Measurements from ENCODE around the gene TRIM43B. TPM values are rescaled to one million over a fixed set of nuclear protein-coding genes. Genes with fewer than 3 reads are reported as not detected.
A peak's percentile ranks its signal among the peaks of the same experiment; 100 is the strongest.
"Not testable (repeated sequence)": the region's sequence is repeated elsewhere in the genome, so short reads cannot be mapped to it uniquely, and the experiment has no call there.

The TRIM43B gene
- total and polyA plus RNA-seq, 4 donors: not detected

DNA sequence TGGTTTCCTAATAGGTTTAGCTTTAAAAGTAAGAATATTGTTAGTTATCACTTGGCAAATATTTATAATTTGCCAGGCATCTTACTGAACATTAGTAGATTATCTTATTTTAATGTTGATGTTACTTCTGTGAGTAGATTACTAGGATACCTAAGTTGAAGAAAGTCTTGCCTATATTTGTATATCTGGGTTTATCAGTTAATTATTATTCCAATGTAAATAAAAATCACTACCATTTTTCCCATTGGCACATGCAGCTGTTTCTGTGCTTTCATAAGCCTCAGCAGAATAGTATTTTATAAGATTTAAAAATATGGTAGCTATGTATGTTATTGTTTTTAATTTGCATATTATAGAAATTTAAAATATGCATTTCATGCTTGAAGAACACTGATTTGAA, 16.3 kb upstream of the TRIM43B start:
- Histone ChIP-seq H3K36me3 (ENCODE audit: control insufficient read depth in 4 of 4, insufficient read depth in 3 of 4, low read depth in 1 of 4, low read length in 3 of 4) (no peaks in the 10 kb centered on the region), H3K4me1 (ENCODE audit: control insufficient read depth in 4 of 4, insufficient read depth in 4 of 4, low read length in 3 of 4) (no peaks in the 10 kb centered on the region), H3K9me3 (ENCODE audit: control insufficient read depth in 4 of 4, low read length in 3 of 4) (no peaks in the 10 kb centered on the region), H3K27ac (ENCODE audit: low read depth in 1 of 2, low read length in 2 of 2) (no peak overlapping the region), H3K4me3 (ENCODE audit: low read depth in 1 of 3, low read length in 3 of 3) (no peak overlapping the region), H3K27me3 (ENCODE audit: control insufficient read depth in 4 of 4, insufficient read depth in 4 of 4, low read length in 3 of 4) (no peaks in the 10 kb centered on the region), H3K9ac (ENCODE audit: low read depth in 1 of 2, low read length in 2 of 2) (no peak overlapping the region)
- no peak for DNase-seq (ENCODE audit: low spot score)
- TF ChIP-seq NR2F2 (IDR thresholded peaks at IDR 0.05) (no peak), YY1 (IDR thresholded peaks at IDR 0.05) (no peak), EGR1 (IDR thresholded peaks at IDR 0.05; ENCODE audit: low read depth in 2 of 2) (no peak), RXRA (IDR thresholded peaks at IDR 0.05) (no peak)
- TF ChIP-seq, protein P1, sequence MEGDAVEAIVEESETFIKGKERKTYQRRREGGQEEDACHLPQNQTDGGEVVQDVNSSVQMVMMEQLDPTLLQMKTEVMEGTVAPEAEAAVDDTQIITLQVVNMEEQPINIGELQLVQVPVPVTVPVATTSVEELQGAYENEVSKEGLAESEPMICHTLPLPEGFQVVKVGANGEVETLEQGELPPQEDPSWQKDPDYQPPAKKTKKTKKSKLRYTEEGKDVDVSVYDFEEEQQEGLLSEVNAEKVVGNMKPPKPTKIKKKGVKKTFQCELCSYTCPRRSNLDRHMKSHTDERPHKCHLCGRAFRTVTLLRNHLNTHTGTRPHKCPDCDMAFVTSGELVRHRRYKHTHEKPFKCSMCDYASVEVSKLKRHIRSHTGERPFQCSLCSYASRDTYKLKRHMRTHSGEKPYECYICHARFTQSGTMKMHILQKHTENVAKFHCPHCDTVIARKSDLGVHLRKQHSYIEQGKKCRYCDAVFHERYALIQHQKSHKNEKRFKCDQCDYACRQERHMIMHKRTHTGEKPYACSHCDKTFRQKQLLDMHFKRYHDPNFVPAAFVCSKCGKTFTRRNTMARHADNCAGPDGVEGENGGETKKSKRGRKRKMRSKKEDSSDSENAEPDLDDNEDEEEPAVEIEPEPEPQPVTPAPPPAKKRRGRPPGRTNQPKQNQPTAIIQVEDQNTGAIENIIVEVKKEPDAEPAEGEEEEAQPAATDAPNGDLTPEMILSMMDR (IDR thresholded peaks at IDR 0.05; ENCODE audit: low read depth, low read length, missing input control): no peak

DNA sequence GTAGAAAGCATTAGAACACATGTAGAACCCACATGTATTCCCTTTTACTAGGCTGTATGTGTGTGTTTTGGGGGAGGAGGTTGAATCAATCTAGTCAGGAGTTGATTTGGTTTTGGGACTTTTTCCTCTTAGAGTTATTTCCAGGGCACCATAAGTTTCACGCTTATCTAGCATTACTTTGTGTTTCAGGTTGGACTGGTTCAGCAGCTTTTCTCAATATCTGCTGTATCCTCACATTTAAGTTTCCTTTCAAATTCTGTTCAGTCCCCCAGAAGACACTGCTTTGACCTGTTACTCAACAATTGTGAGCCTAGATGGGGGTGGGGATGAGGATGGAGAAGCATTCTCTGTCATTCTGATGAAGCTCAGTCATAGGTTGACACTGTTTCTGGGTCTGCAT, 7.5 kb upstream of the TRIM43B start:
- not testable (repeated sequence) for H3K36me3 ChIP-seq (ENCODE audit: control insufficient read depth in 4 of 4, insufficient read depth in 3 of 4, low read depth in 1 of 4, low read length in 3 of 4); H3K27ac ChIP-seq (ENCODE audit: low read depth in 1 of 2, low read length in 2 of 2); H3K9me3 ChIP-seq (ENCODE audit: control insufficient read depth in 4 of 4, low read length in 3 of 4); H3K4me1 ChIP-seq (ENCODE audit: control insufficient read depth in 4 of 4, insufficient read depth in 4 of 4, low read length in 3 of 4); H3K27me3 ChIP-seq (ENCODE audit: control insufficient read depth in 4 of 4, insufficient read depth in 4 of 4, low read length in 3 of 4); H3K4me3 ChIP-seq (ENCODE audit: low read depth in 1 of 3, low read length in 3 of 3); H3K9ac ChIP-seq (ENCODE audit: low read depth in 1 of 2, low read length in 2 of 2); DNase-seq (ENCODE audit: low spot score)
- WGBS: 63% methylated on average over 1 of the region's 1 CpG
- TF ChIP-seq SP1 (IDR thresholded peaks at IDR 0.05): peak; percentile 19

DNA sequence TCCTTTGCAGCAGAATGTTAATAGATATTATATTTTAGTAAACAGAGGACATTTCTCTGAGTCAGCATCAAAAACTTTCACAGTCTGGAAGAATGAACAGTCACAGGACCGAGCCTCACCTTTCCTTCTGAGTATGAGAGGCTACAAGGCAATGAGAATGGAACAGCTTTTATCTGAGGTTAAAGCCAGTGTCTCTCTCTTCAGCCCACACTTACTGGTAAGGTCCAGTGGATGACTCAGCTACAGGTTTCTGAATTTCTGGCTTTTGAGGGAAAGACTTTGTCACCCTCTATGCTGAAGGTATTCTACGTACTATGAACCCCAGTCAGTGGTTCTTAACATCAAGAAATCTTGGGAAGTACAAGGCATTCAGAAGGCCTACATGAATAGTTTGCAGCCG, 9.5 kb downstream of the TRIM43B start:
- not testable (repeated sequence) for H3K9me3 ChIP-seq (ENCODE audit: control insufficient read depth in 4 of 4, low read length in 3 of 4); H3K9ac ChIP-seq (ENCODE audit: low read depth in 1 of 2, low read length in 2 of 2); H3K4me1 ChIP-seq (ENCODE audit: control insufficient read depth in 4 of 4, insufficient read depth in 4 of 4, low read length in 3 of 4); H3K36me3 ChIP-seq (ENCODE audit: control insufficient read depth in 4 of 4, insufficient read depth in 3 of 4, low read depth in 1 of 4, low read length in 3 of 4); H3K4me3 ChIP-seq (ENCODE audit: low read depth in 1 of 3, low read length in 3 of 3); H3K27me3 ChIP-seq (ENCODE audit: control insufficient read depth in 4 of 4, insufficient read depth in 4 of 4, low read length in 3 of 4); DNase-seq (ENCODE audit: low spot score); H3K27ac ChIP-seq (ENCODE audit: low read depth in 1 of 2, low read length in 2 of 2)
- WGBS: no CpG with 5 or more reads among the region's 3 CpGs

DNA sequence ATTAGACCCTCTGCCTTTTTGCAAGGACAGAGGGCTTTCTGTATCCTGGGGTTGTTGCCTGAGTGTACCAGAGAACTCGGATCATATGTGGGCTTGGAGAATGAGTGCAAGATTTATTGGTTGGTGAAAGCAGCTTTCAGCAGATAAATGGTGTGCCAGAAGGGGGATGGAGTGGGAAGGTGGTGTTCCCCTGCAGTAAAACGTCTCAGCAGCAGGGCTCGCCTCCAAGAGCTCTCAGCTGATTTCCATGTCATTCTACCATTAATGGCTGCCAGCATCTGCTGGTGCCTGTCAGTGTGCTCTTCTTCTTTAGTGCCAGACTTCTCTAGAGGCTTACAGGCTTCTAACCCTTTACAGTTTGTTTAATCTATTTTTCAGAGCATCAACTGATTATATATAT, 16.6 kb downstream of the TRIM43B start:
- H3K9ac ChIP-seq (ENCODE audit: low read depth in 1 of 2, low read length in 2 of 2); H3K27me3 ChIP-seq (ENCODE audit: control insufficient read depth in 4 of 4, insufficient read depth in 4 of 4, low read length in 3 of 4); H3K4me1 ChIP-seq (ENCODE audit: control insufficient read depth in 4 of 4, insufficient read depth in 4 of 4, low read length in 3 of 4); H3K36me3 ChIP-seq (ENCODE audit: control insufficient read depth in 4 of 4, insufficient read depth in 3 of 4, low read depth in 1 of 4, low read length in 3 of 4); H3K4me3 ChIP-seq (ENCODE audit: low read depth in 1 of 3, low read length in 3 of 3); H3K27ac ChIP-seq (ENCODE audit: low read depth in 1 of 2, low read length in 2 of 2); DNase-seq (ENCODE audit: low spot score); H3K9me3 ChIP-seq (ENCODE audit: control insufficient read depth in 4 of 4, low read length in 3 of 4): not testable (repeated sequence)
- WGBS: no CpG with 5 or more reads among the region's 3 CpGs

DNA sequence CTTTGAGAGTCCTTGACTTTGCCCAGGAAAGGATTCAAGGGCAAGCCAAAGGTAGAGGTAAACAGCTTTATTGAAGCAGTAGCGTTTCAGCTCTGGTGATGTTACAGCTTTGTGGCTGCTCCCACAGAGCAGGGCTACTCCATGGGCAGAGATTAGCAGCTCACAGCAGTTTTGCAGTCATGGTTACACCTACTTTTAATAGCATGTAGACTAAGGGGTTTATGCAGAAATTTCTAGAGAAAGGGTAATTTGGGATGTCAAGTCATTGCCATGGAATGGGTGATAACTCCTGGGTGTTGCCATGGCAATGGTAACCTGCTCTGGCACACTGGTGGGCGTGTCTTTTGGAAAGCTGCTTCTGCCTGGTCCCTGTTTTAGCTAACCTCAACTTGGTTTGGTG, 18.0 kb downstream of the TRIM43B start:
- no CpG with 5 or more reads among the region's 2 CpGs for WGBS
- H3K4me1 ChIP-seq (ENCODE audit: control insufficient read depth in 4 of 4, insufficient read depth in 4 of 4, low read length in 3 of 4); H3K9ac ChIP-seq (ENCODE audit: low read depth in 1 of 2, low read length in 2 of 2); H3K27ac ChIP-seq (ENCODE audit: low read depth in 1 of 2, low read length in 2 of 2); H3K27me3 ChIP-seq (ENCODE audit: control insufficient read depth in 4 of 4, insufficient read depth in 4 of 4, low read length in 3 of 4); H3K4me3 ChIP-seq (ENCODE audit: low read depth in 1 of 3, low read length in 3 of 3); DNase-seq (ENCODE audit: low spot score); H3K36me3 ChIP-seq (ENCODE audit: control insufficient read depth in 4 of 4, insufficient read depth in 3 of 4, low read depth in 1 of 4, low read length in 3 of 4); H3K9me3 ChIP-seq (ENCODE audit: control insufficient read depth in 4 of 4, low read length in 3 of 4): not testable (repeated sequence)

DNA sequence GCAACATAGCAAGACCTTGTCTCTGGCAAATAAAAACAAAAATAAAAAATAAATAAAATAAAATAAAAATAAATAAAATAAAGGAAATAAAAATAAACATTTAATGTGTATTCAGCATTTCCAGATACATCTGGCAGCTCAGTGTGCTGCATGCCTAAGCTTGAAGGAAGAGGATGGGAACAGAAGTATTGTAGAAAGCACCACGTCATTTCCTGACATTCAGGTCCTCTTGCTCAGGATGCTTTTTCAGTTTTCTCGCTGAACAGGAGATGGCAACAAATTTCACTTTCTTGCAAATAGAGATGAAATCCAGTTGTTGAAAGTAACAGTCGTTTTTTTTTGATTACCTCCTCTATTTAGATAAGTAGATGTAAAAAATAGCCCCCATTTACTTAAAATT, 21.3 kb downstream of the TRIM43B start:
- not testable (repeated sequence) for H3K36me3 ChIP-seq (ENCODE audit: control insufficient read depth in 4 of 4, insufficient read depth in 3 of 4, low read depth in 1 of 4, low read length in 3 of 4)
- WGBS: no CpG with 5 or more reads among the region's 3 CpGs

DNA sequence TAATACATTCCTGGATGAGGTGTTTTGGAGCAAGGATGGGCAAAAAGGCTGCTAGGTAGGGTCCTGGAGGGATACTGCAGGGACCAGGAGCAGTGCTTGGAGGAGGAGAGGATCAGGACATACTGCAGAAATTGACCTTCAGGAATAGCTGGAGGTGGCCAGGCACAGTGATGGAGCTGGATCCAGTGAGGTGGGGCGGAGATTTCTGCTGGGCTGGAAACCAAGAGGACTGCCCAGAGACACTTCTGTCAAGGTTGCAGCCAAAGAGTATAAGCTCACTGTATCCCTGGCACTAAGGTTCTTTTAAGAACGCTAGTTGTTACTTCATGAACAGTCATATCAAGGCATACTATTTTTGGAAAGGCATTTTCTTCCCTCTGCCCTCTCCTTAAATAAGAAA, 39.2 kb downstream of the TRIM43B start:
- WGBS: no CpG with 5 or more reads among the region's 2 CpGs
- not testable (repeated sequence) for H3K4me3 ChIP-seq (ENCODE audit: low read depth in 1 of 3, low read length in 3 of 3); H3K9ac ChIP-seq (ENCODE audit: low read depth in 1 of 2, low read length in 2 of 2); H3K9me3 ChIP-seq (ENCODE audit: control insufficient read depth in 4 of 4, low read length in 3 of 4); H3K27ac ChIP-seq (ENCODE audit: low read depth in 1 of 2, low read length in 2 of 2); H3K36me3 ChIP-seq (ENCODE audit: control insufficient read depth in 4 of 4, insufficient read depth in 3 of 4, low read depth in 1 of 4, low read length in 3 of 4); H3K27me3 ChIP-seq (ENCODE audit: control insufficient read depth in 4 of 4, insufficient read depth in 4 of 4, low read length in 3 of 4); DNase-seq (ENCODE audit: low spot score); H3K4me1 ChIP-seq (ENCODE audit: control insufficient read depth in 4 of 4, insufficient read depth in 4 of 4, low read length in 3 of 4)

More for the DNA sequence above, 21.3 kb downstream of the TRIM43B start:
- not testable (repeated sequence) for H3K27ac ChIP-seq (ENCODE audit: low read depth in 1 of 2, low read length in 2 of 2); H3K4me1 ChIP-seq (ENCODE audit: control insufficient read depth in 4 of 4, insufficient read depth in 4 of 4, low read length in 3 of 4); H3K27me3 ChIP-seq (ENCODE audit: control insufficient read depth in 4 of 4, insufficient read depth in 4 of 4, low read length in 3 of 4); H3K9ac ChIP-seq (ENCODE audit: low read depth in 1 of 2, low read length in 2 of 2); H3K9me3 ChIP-seq (ENCODE audit: control insufficient read depth in 4 of 4, low read length in 3 of 4); DNase-seq (ENCODE audit: low spot score); H3K4me3 ChIP-seq (ENCODE audit: low read depth in 1 of 3, low read length in 3 of 3)

All from liver (tissue), 9 donors.